Measurements from ENCODE around the gene THBD.

THBD gene

DNA sequence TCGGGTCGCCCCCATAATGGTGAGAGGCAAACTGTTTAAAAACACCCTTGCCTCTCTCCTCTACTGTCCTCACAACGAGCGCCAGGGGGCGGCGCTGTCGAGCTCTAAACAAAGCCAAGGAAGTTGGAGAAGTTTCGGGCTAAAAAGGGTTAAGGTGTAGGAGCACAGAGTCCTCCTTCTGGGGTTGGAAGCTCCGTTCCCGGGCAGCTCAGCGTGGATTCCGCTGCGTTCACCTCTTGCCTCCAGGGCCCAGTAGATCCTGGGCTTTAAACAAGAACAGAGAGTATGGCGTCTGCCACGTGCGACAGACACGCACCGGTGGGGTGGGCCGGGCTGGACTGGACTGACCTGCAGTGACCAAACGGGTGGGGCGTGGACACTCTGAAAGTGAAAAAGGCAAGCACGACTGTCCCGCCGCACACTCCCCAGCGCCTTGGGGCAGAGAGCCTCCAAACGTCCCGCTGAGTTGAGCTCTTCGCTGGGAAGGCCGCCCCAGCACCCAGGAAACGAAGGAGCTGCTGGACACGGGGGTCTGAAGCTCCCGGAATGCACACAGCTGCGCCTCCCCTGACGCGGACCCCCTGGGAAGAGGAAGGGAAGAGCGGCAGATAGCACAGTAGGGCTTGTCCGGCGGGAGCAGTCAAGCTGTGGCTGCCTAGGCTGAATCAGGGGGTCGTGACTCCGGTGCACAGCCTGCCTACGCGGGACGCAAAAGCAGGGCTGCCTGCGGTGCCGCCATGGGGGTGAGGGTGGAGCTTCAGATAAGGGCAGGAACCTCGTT lies 1.6 kb upstream of the THBD start:
- H3K36me3 ChIP-seq (ENCODE audit: control insufficient read depth, insufficient read depth, low read length) = no peaks in the 10 kb centered on the region
- no peaks in the 10 kb centered on the region for H3K27me3 ChIP-seq (ENCODE audit: control insufficient read depth, insufficient read depth, low read length)
- H2AFZ ChIP-seq = peak overlapping the region; percentile 59
- no peaks in the 10 kb centered on the region for H3K9me3 ChIP-seq (ENCODE audit: control insufficient read depth, low read length)
- peak overlapping the region; percentile 48 for H3K27ac ChIP-seq
- peaks cover 9% of the 10 kb centered on the region for H3K4me1 ChIP-seq
- TF ChIP-seq, protein P1, sequence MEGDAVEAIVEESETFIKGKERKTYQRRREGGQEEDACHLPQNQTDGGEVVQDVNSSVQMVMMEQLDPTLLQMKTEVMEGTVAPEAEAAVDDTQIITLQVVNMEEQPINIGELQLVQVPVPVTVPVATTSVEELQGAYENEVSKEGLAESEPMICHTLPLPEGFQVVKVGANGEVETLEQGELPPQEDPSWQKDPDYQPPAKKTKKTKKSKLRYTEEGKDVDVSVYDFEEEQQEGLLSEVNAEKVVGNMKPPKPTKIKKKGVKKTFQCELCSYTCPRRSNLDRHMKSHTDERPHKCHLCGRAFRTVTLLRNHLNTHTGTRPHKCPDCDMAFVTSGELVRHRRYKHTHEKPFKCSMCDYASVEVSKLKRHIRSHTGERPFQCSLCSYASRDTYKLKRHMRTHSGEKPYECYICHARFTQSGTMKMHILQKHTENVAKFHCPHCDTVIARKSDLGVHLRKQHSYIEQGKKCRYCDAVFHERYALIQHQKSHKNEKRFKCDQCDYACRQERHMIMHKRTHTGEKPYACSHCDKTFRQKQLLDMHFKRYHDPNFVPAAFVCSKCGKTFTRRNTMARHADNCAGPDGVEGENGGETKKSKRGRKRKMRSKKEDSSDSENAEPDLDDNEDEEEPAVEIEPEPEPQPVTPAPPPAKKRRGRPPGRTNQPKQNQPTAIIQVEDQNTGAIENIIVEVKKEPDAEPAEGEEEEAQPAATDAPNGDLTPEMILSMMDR (IDR thresholded peaks at IDR 0.05) = peak; percentile 43
- peak overlapping the region; percentile 38 for H3K4me3 ChIP-seq (ENCODE audit: low read depth, low read length)
- no peaks in the 10 kb centered on the region for H3K79me2 ChIP-seq
- H3K9ac ChIP-seq = no peak overlapping the region
- peak overlapping the region; percentile 70 for H3K4me2 ChIP-seq (ENCODE audit: low read length)

DNA sequence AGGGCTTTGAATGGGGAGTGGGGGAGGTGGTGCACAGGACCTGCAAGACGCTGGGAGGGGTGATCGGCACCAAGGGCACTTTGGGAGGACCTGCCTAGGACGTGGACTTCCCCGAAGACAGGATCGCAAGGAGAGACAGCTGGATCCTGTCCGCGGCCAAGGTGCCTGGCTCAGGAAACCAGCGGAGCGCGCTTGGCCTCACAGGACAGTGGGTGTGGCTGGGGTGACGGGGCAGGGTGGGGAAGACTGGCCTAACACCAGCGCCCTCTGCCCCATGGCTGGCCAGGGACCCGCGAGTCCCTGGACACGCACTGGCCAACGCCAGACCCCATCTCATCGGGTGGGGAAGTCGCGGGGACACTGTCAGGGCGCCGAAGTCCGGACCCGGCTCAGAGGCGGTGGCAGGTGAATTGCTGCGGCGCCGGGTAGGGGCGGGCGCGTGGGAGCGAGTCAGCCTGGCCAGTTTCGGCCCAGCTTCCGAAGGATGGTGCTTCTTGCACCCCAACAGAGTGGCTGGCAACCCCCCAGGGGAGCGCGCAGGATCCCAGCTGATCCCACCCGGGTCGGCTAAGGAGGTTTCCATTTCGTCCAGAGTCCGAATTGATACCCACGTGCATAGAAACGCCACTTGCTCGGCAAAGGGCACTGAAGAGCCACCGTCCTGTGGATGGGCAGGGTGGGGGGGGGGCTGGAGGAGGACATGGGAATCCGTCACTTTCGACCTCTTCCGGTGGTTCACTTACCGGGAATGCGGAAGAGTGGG lies 785 bp upstream of the THBD start:
- Histone ChIP-seq H3K4me1 (peaks cover 9% of the 10 kb centered on the region), H3K27ac (peak overlapping the region; percentile 64)

DNA sequence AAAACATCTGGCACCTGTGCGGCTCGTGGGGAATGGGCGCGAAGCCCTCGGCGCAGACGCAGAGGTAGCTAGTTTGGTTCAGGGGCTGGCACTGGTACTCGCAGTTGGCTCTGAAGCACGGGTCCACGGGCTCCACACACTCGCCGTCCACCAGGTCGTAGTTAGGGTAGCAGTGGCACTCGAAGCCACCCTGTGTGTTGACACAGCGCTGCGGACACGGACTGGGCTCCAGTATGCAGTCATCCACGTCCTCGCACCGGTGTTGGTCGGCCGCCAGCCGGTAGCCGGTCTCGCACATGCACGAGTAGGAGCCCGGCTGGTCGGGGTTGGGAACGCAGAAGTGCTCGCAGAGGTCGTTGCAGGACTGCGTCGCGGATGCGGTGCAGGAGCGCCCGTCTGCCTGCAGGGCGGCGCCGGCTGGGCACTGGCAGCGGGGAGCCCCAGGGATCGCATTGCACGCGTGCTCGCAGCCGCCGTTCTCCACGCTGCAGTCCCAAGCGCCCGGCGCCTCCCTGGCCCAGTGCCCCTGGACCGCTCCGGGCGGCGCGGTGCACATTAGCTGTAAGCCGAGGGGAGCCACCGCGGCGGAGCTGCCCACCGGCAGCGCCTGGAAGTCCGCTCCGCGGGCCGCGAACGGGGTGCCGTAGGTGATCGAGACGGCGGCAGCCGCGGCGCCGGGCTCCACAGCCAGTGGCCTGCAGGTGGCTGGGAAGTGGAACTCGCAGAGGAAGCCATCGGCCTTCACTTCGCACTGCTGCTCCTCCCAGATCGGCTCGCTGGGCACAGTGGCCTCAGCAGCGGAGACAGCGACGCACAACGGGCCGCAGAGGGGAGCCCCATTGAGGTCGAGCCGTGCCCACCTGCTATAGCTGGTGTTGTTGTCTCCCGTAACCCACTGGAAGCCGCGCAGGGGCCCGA lies 930 bp downstream of the THBD start:
- Histone ChIP-seq H3K27me3 (ENCODE audit: control insufficient read depth, insufficient read depth, low read length) (no peaks in the 10 kb centered on the region), H3K27ac (peak overlapping the region; percentile 64), H3K9ac (no peak overlapping the region), H3K4me2 (ENCODE audit: low read length) (peak overlapping the region; percentile 70), H2AFZ (peak overlapping the region; percentile 87), H3K9me3 (ENCODE audit: control insufficient read depth, low read length) (no peaks in the 10 kb centered on the region), H3K79me2 (no peaks in the 10 kb centered on the region), H3K4me3 (ENCODE audit: low read depth, low read length) (peak overlapping the region; percentile 46), H3K36me3 (ENCODE audit: control insufficient read depth, insufficient read depth, low read length) (no peaks in the 10 kb centered on the region), H3K4me1 (peaks cover 9% of the 10 kb centered on the region)
- TF ChIP-seq, protein P1 (IDR thresholded peaks at IDR 0.05) = peak; percentile 49

More for the DNA sequence above, 785 bp upstream of the THBD start:
- H3K27me3 ChIP-seq (ENCODE audit: control insufficient read depth, insufficient read depth, low read length) = no peaks in the 10 kb centered on the region
- TF ChIP-seq, protein P1 (IDR thresholded peaks at IDR 0.05) = no peak
- H3K9me3 ChIP-seq (ENCODE audit: control insufficient read depth, low read length) = no peaks in the 10 kb centered on the region
- no peaks in the 10 kb centered on the region for H3K79me2 ChIP-seq
- H2AFZ ChIP-seq = peak overlapping the region; percentile 87
- peak overlapping the region; percentile 46 for H3K4me3 ChIP-seq (ENCODE audit: low read depth, low read length)
- no peaks in the 10 kb centered on the region for H3K36me3 ChIP-seq (ENCODE audit: control insufficient read depth, insufficient read depth, low read length)
- no peak overlapping the region for H3K9ac ChIP-seq
- H3K4me2 ChIP-seq (ENCODE audit: low read length) = peak overlapping the region; percentile 70

DNA sequence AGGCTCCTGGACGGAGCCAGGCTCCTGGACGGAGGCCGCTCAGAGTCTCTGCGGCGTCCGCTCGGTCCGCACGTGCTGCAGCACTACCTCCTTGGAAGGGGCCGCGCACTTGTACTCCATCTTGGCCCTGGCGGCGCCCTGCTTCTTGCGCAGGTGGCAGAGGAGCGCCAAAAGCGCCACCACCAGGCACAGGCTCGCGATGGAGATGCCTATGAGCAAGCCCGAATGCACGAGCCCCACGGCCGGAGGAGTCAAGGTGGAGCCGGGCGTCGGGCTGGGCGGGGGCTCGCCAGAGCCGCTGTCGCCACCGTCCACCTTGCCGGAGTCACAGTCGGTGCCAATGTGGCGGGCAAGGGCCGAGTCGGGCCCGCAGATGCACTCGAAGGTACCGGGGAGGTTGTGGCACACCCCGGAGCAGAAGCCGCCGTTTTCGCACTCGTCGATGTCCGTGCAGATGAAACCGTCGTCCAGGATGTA lies 1.7 kb downstream of the THBD start:
- Histone ChIP-seq H3K4me3 (ENCODE audit: low read depth, low read length) (peak overlapping the region; percentile 46), H3K36me3 (ENCODE audit: control insufficient read depth, insufficient read depth, low read length) (no peaks in the 10 kb centered on the region), H3K27ac (peak overlapping the region; percentile 64), H3K4me1 (peaks cover 9% of the 10 kb centered on the region), H3K79me2 (no peaks in the 10 kb centered on the region), H2AFZ (peak overlapping the region; percentile 87), H3K9me3 (ENCODE audit: control insufficient read depth, low read length) (no peaks in the 10 kb centered on the region), H3K9ac (no peak overlapping the region), H3K27me3 (ENCODE audit: control insufficient read depth, insufficient read depth, low read length) (no peaks in the 10 kb centered on the region), H3K4me2 (ENCODE audit: low read length) (peak overlapping the region; percentile 70)
- TF ChIP-seq, protein P1 (IDR thresholded peaks at IDR 0.05) = no peak

All from parathyroid adenoma (tissue), 2 donors.